Fibroblast of villous mesenchyme (primary cell): Measurements from ENCODE around the gene MTPN. TPM values are rescaled to one million over a fixed set of nuclear protein-coding genes. Genes with fewer than 3 reads are reported as not detected.
A peak's percentile ranks its signal among the peaks of the same experiment; 100 is the strongest.

Experiments
- DNase-seq: peaks from one replicate; pipeline ENCODE4 v3.0.0-alpha.2; 2010; ENCODE audit warnings: low read depth
- H3K4me3 ChIP-seq: 2 replicates; pipeline ENCODE4 v1.5.1; 2011; ENCODE audit warnings: low read depth, mild to moderate bottlenecking, low read length
- total RNA-seq: library from RNA; depleted of rRNA; stranded (reverse); fragments of >200 nt; gene quantifications from 2 replicates; pipeline ENCODE4 v1.2.3, GENCODE V29; 2012
- TF ChIP-seq, protein P1 (sequence below): IDR thresholded peaks from 2 replicates; pipeline ENCODE4 v1.5.1; 2012; ENCODE audit warnings: low read depth, mild to moderate bottlenecking, low read length; ENCODE audit not compliant: insufficient read depth

Gene MTPN
- total RNA-seq, 1 donor: 158 TPM

DNA sequence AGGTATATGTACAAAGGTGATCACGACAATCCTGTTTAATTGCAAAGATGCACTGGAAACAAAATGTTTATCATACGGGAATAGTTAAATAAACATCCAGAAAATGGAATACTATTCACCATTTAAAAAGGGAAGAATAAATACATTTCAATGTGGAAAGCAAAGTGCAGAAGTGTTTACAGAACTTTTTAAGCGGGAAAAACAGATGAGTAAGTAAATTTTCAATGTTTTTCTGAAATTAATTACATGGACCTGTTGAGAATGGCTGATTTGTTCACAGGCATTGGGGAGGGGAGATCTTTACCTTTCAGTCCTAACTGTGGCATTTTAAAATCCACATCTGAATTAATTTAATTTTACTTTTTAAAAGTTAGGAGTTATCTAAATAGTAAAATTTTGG lies 7.1 kb downstream of the MTPN start:
- TF ChIP-seq, protein P1, sequence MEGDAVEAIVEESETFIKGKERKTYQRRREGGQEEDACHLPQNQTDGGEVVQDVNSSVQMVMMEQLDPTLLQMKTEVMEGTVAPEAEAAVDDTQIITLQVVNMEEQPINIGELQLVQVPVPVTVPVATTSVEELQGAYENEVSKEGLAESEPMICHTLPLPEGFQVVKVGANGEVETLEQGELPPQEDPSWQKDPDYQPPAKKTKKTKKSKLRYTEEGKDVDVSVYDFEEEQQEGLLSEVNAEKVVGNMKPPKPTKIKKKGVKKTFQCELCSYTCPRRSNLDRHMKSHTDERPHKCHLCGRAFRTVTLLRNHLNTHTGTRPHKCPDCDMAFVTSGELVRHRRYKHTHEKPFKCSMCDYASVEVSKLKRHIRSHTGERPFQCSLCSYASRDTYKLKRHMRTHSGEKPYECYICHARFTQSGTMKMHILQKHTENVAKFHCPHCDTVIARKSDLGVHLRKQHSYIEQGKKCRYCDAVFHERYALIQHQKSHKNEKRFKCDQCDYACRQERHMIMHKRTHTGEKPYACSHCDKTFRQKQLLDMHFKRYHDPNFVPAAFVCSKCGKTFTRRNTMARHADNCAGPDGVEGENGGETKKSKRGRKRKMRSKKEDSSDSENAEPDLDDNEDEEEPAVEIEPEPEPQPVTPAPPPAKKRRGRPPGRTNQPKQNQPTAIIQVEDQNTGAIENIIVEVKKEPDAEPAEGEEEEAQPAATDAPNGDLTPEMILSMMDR: no peak
- H3K4me3 ChIP-seq: no peak overlapping the region
- DNase-seq: no peak

DNA sequence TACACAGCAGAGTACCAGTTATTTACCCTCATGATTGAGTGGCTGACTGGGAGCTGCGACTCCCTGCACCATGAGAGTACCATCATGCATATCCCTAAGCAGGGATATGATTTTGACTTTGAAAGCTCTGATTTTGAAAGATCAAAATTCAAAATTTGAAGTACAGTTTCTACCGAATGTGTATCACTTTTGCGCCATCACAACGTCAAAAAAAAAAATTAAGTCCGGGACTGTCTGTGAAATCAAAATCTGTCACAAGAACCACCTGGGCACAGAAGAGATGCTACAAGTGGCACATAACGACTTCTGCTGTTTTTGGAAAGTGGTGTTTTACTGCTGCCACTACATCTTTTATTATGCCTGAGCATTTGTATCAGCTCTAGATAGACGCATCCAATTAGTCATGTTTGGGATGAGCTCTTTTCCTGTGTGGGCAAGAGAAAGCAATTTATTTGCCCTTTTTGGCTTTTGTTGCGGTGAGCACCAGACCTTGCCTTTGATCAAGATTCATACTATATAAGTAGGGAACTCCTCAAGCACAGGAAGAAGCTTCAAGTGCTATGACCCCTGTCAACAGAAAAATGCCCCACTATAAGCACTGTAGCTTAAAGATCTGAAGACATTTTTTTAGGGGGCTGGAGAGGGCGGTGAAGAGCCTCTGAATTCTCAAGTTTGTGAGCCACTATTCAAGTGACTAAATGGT lies 10.7 kb downstream of the MTPN start:
- H3K4me3 ChIP-seq: no peak overlapping the region
- TF ChIP-seq, protein P1: no peak
- DNase-seq: no peak

DNA sequence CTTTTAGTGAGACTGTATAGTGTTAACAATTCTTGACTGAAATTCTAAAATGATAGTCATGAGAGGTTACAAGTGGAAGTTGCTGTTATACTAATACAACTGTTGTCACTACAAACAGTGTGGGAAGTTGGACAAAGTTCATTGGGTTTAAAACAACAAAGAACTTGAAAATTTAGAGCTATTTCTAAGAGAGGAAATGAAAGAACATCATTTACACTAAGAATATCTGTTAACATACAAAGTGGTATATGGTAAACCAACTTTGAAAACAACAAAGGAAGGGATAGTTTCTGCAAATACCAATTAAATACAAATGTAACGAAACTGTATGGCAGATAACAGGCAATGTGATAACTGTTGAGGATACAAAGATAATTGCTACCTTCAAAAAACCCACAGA lies 11.6 kb downstream of the MTPN start:
- TF ChIP-seq, protein P1: no peak
- H3K4me3 ChIP-seq: no peak overlapping the region
- DNase-seq: no peak

DNA sequence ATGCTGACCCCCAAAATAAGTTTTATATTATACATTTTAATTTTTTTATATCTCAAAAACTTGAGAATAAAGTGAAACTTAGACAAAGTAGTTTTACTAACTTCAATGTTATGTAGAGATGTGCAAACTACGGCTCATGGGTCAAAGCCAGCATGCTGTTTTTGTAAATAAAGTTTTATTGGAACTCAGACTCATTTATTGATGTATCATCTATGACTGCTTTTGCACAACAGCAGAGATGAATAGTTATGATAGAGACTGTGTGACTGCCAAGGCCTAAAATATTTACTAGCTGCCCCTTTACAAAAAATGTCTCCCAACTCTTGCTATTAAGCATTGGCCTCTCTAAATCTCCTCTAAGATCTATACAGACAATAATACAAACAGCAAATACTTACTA lies 12.4 kb downstream of the MTPN start:
- H3K4me3 ChIP-seq: no peak overlapping the region
- peak; percentile 19 for DNase-seq
- TF ChIP-seq, protein P1: no peak

DNA sequence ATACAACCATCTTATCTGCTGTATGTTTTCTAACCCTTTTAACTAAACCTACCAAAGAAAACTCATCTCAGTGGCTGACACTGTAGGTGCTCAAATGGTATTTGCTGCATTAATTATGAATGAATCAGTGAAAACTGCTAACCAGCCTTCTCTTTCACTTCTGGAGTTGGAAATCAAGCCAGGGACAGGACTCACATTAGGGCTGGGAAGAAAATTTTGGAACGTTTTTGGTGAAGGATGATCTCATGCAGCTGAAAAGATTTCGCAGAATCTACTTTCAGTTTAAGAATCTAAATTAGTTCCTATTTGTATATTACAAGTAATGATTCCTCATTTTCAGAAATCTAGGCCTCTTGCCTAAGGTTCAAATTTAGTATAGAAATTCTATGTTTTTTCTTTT lies 12.9 kb downstream of the MTPN start:
- TF ChIP-seq, protein P1: no peak
- H3K4me3 ChIP-seq: peak overlapping the region; percentile 7
- peak; percentile 33 for DNase-seq

DNA sequence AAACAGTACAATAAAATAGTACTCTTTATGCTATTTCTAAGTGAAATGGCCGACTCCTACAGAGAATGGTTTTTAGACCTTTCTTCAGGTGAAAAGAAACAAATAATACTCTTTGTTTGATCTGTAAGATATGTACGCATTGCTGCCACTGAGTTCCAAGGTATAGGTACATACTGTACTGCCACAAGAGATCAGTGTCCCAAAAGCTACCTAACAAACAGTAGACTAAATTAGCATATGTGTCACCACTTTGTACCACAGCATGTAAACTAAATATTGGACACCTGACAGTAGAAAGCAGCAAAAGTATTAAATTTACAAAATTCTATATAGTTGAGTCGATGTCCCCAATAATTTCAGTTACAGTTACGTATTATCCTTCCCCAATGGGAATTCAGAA lies 14.4 kb downstream of the MTPN start:
- TF ChIP-seq, protein P1: no peak
- no peak for DNase-seq
- H3K4me3 ChIP-seq: no peak overlapping the region
